HFF-Myc (cell line): Measurements from ENCODE around the gene TMEM9.

ENCODE experiments used
- DNase-seq: peaks from one replicate; pipeline ENCODE4 v3.0.0-alpha.2; 2011; ENCODE audit warnings: low read depth; ENCODE audit errors: extremely low read depth
- H3K4me3 ChIP-seq: replicated peaks from 2 replicates; pipeline ENCODE4 v1.5.1; 2011; ENCODE audit warnings: low read depth, mild to moderate bottlenecking, control low read depth, low read length
- TF ChIP-seq, protein P1 (sequence below): IDR thresholded peaks from 2 replicates; pipeline ENCODE4 v1.5.1; 2012; ENCODE audit warnings: mild to moderate bottlenecking, low read depth, low read length, control low read depth; ENCODE audit errors: missing control alignments

Gene TMEM9

DNA sequence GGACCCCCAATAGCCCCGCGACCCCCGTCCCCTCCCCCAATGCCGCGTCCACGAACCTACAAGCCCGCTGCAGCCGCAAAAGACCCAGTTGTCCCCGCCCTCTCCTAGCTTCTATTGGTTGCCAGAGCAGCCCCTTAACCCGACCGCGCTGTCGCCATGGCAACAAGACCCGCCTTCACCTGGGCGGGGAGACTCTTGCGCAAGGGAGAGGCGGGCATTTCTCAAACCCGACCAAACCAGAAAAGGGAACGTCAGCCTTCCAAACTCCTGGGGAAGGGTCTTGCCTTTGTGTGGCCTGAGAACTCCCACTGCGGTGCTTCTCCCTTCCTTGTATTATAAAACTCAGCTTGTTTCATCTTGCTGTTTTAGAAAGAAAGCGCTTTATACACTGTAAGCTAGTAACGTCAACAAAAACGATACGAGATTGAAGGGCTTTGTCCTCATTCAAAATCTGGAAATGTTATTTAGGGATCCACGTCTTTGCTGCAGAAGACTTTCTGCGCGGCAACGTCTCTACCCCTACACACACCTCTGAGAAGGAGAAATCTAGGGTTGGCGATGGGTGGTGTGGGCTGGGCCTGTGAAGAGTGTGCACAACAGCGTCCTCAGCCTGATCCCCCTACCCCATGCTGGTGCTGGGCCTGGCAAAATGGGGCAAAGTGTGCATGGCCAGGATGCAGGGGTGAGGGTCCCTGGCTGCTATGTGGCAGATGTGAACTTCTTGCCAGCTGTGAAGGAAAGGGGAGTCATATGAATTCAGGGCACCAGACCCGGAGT is at the start of gene TMEM9:
Gene TMEM9 (minus strand): TSS at position 86 of the 777 bp plus-strand sequence. CDS start 551 bp downstream, outside the sequence.
- peak within 1 kb of the TSS; percentile 71 for H3K4me3 ChIP-seq
- DNase-seq: peak; percentile 81
- TF ChIP-seq, protein P1, sequence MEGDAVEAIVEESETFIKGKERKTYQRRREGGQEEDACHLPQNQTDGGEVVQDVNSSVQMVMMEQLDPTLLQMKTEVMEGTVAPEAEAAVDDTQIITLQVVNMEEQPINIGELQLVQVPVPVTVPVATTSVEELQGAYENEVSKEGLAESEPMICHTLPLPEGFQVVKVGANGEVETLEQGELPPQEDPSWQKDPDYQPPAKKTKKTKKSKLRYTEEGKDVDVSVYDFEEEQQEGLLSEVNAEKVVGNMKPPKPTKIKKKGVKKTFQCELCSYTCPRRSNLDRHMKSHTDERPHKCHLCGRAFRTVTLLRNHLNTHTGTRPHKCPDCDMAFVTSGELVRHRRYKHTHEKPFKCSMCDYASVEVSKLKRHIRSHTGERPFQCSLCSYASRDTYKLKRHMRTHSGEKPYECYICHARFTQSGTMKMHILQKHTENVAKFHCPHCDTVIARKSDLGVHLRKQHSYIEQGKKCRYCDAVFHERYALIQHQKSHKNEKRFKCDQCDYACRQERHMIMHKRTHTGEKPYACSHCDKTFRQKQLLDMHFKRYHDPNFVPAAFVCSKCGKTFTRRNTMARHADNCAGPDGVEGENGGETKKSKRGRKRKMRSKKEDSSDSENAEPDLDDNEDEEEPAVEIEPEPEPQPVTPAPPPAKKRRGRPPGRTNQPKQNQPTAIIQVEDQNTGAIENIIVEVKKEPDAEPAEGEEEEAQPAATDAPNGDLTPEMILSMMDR: no peak

DNA sequence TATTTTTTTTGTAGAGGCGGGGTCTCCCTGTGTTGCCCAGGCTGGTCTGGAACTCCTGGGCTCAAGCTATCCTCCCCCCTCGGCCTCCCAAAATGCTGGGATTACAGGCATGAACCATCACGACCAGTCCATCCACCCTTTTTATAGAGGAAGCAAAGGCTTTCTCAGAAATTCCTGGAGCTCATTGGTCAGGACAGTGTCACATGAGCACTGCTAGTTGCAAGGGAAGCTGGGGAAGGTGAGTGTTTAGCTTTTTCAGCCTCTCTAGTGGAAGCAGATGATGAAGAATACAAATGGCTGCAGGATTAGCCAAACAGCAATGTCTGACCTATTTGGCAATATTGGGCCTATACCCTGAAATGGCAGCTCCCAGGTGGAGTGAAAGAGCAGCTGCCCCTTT is 44.3 kb upstream of the TMEM9 start:
- H3K4me3 ChIP-seq: no peak overlapping the region
- DNase-seq: no peak
- TF ChIP-seq, protein P1: no peak

DNA sequence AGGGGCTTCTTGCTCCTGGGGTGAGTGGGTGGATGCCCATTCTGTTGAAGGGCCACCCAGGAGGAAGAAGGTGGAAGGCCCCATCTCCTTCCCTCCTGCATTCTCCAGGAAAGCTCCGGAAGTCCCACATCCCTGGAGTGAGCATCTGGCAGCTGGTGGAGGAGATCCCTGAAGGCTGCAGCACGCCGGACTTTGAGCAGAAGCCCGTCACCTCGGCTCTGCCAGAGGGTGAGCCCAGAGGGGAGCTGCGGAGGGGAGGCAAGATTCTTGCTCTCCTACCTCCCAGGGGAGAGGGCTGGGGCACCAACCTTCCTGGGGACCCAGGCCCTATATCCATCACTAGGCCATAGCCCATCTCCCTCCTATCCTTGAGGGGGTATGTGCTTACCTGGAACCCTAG is 39.8 kb upstream of the TMEM9 start:
- no peak overlapping the region for H3K4me3 ChIP-seq
- TF ChIP-seq, protein P1: no peak
- no peak for DNase-seq

DNA sequence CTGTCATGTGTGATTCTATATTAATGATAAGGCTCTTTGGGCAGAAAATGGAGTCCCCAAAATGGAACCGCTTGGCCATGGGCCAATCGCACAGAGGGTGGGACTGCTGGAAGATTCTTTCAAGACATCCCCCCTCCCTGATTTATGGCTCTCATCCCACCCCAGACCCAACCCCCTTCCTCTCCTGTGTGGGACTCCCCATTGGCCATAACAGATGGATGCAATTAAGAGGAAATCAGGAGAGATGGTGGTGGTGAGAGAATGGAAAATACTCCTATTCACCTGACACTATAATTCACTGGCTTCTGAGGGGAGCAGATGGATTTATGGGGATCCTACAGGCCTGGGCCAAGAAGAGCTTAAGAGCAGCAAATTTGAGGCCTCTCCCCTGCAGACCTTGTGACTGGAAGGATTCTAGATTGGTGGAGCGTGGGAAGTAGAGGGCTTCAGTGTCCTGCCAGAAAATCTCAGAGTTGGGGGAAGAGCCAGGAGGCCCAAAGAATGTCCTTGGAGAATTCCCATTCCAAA is 38.1 kb upstream of the TMEM9 start:
- no peak overlapping the region for H3K4me3 ChIP-seq
- DNase-seq: no peak
- TF ChIP-seq, protein P1: no peak

DNA sequence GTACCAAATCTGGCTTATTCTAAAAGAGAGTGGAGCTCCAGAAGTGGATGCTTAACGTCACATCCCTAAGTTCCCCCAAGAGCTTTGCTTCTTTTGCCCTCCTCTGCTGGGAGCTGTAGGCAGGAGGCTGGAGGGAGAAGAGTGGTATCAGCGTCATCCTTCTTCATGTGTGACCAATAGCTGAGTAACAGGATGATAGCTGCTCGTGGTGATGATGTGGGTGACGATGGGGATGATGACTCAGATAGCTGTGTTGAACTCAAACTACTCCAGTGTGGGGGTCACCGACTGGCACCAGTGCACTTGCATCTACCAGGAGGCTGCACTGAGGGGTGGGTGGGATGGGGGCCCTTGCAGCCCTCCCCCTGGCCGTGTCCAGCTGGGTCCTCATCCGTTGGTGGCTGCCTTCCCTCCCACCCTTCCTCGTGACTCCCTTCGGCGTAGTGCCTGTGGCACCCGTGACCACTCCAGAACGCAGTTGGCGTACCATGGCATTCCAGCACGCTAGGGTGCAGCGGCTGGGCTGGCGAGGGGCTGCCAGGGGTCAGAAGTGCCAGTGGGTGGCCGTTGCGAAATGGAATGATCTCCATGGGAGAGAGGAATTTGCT is 37.5 kb upstream of the TMEM9 start:
- TF ChIP-seq, protein P1: no peak
- peak; percentile 73 for DNase-seq

DNA sequence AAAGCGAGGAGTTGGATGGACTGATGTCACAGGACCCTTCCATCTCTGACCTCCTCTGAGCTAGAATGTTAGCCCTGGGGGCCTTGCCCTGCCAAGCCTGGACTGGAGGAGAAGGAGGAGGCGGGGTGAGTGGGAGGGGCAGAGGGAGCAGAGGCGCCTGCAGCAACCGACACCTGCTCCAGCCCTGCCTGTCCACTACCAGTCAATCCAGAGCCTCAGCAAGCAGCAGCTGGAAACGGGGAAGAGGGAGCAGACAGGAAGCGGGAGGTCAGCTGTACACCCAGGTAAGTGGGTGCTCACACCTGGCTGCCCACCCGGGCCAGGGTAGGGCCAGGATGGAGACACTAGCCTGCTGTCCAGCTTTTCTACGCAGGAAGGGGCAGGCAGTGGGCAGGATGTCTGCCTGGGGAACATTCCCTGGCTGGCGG is 36.4 kb upstream of the TMEM9 start, which contains the start of gene IGFN1:
Gene IGFN1 (plus strand): TSS at position 201 of the 428 bp plus-strand sequence. CDS start 2,470 bp downstream, outside the sequence.
- no peak within 1 kb of the TSS for H3K4me3 ChIP-seq
- TF ChIP-seq, protein P1: no peak
- DNase-seq: no peak

More for the DNA sequence above, 37.5 kb upstream of the TMEM9 start:
- H3K4me3 ChIP-seq: no peak overlapping the region
